HepG2 (cell line): Measurements from ENCODE around the gene RPS25. TPM values are rescaled to one million over a fixed set of nuclear protein-coding genes. Genes with fewer than 3 reads are reported as not detected.

Experiments used
- CBX5 ChIP-seq: sonication (generic); formaldehyde crosslinking; IDR thresholded peaks from 2 replicates; pipeline ENCODE4 v1.4.0; 2020; ENCODE audit warnings: missing genetic modification reagents, borderline replicate concordance
- CCAR2 ChIP-seq: fragments of 200-400 bp; formaldehyde crosslinking; optimal IDR thresholded peaks from 2 replicates; pipeline ENCODE3; 2018; ENCODE audit warnings: low read depth, mild to moderate bottlenecking, low read length, moderate library complexity
- CCDC6 ChIP-seq: sonication (generic); formaldehyde crosslinking; IDR thresholded peaks from 2 replicates; pipeline ENCODE4 v1.8.1; 2022; ENCODE audit warnings: mild to moderate bottlenecking, missing genetic modification reagents, moderate library complexity
- CEBPG ChIP-seq: IDR thresholded peaks from 2 replicates; pipeline ENCODE4 v1.6.1; 2016
- ETV6 ChIP-seq: sonication (generic); formaldehyde crosslinking; conservative IDR thresholded peaks from 2 replicates; pipeline ENCODE4 v1.4.0; 2020; ENCODE audit warnings: missing genetic modification reagents
- FIP1L1 ChIP-seq: fragments of 200-400 bp; formaldehyde crosslinking; IDR thresholded peaks from 2 replicates; pipeline ENCODE4 v1.6.1; 2018; ENCODE audit warnings: low read depth, mild to moderate bottlenecking, low read length, moderate library complexity, borderline replicate concordance; ENCODE audit not compliant: insufficient read depth
- KDM4B ChIP-seq: sonication (generic); formaldehyde crosslinking; IDR thresholded peaks from 2 replicates; pipeline ENCODE4 v1.4.0; 2020; ENCODE audit warnings: missing genetic modification reagents
- MBNL3 ChIP-seq: fragments of 250-450 bp; sonication (Bioruptor Pico); conservative IDR thresholded peaks from 2 replicates; pipeline ENCODE4 v1.8.0; 2022; ENCODE audit warnings: mild to moderate bottlenecking, inconsistent platforms
- MIER3 ChIP-seq: IDR thresholded peaks from 2 replicates; pipeline ENCODE4 v1.6.1; 2016; ENCODE audit warnings: missing compliant biosample characterization, borderline replicate concordance
- MTF2 ChIP-seq: sonication (generic); formaldehyde crosslinking; IDR thresholded peaks from 2 replicates; pipeline ENCODE4 v1.5.0; 2020; ENCODE audit warnings: missing genetic modification reagents, borderline replicate concordance
- NFIC ChIP-seq: IDR thresholded peaks from 2 replicates; pipeline ENCODE4 v1.6.1; 2012; ENCODE audit warnings: mild to moderate bottlenecking, low read length, inconsistent platforms
- NR2F1 ChIP-seq, 2 experiments: fragments of 450-650 bp in 1 of 2; formaldehyde crosslinking in 1 of 2; IDR thresholded peaks; 2 replicates each; pipeline versions ENCODE4 v1.5.0 to v1.6.1; 2016 to 2020; ENCODE audit warnings: mild to moderate bottlenecking in 1 of 2, missing compliant biosample characterization in 1 of 2, missing genetic modification reagents in 1 of 2, moderate library complexity in 1 of 2
- PAX8 ChIP-seq: sonication (generic); formaldehyde crosslinking; IDR thresholded peaks from 2 replicates; pipeline ENCODE4 v1.8.0; 2022; ENCODE audit warnings: mild to moderate bottlenecking, missing genetic modification reagents, borderline replicate concordance
- PHF8 ChIP-seq: sonication (generic); formaldehyde crosslinking; IDR thresholded peaks from 2 replicates; pipeline ENCODE4 v1.5.0; 2020; ENCODE audit warnings: missing genetic modification reagents
- SATB2 ChIP-seq: sonication (generic); formaldehyde crosslinking; IDR thresholded peaks from 2 replicates; pipeline ENCODE4 v1.5.0; 2020; ENCODE audit warnings: missing genetic modification reagents
- TBP ChIP-seq: sonication (generic); formaldehyde crosslinking; IDR thresholded peaks from 2 replicates; pipeline ENCODE4 v1.5.0; 2020; ENCODE audit warnings: missing genetic modification reagents
- TEAD3 ChIP-seq: optimal IDR thresholded peaks from 2 replicates; pipeline ENCODE3; 2016; ENCODE audit warnings: borderline replicate concordance
- ZBTB38 ChIP-seq: sonication (generic); formaldehyde crosslinking; IDR thresholded peaks from 2 replicates; pipeline ENCODE4 v1.5.1; 2020; ENCODE audit warnings: mild to moderate bottlenecking, missing genetic modification reagents
- ZC3H4 ChIP-seq: sonication (generic); formaldehyde crosslinking; IDR thresholded peaks from 2 replicates; pipeline ENCODE4 v1.4.0; 2020; ENCODE audit warnings: missing genetic modification reagents, borderline replicate concordance
- ZFP36L2 ChIP-seq: sonication (generic); formaldehyde crosslinking; IDR thresholded peaks from 2 replicates; pipeline ENCODE4 v1.4.0; 2020; ENCODE audit warnings: missing genetic modification reagents
- ZKSCAN8 ChIP-seq: IDR thresholded peaks from 2 replicates; pipeline ENCODE4 v1.6.1; 2016; ENCODE audit warnings: borderline replicate concordance, missing genetic modification reagents, missing compliant biosample characterization
- ZNF225 ChIP-seq: sonication (generic); formaldehyde crosslinking; IDR thresholded peaks from 2 replicates; pipeline ENCODE4 v1.4.0; 2020; ENCODE audit warnings: mild to moderate bottlenecking, missing genetic modification reagents
- ZNF569 ChIP-seq: sonication (generic); formaldehyde crosslinking; IDR thresholded peaks from 2 replicates; pipeline ENCODE4 v1.5.0; 2020; ENCODE audit warnings: mild to moderate bottlenecking, missing genetic modification reagents, moderate library complexity, borderline replicate concordance
- ZNF703 ChIP-seq: sonication (generic); formaldehyde crosslinking; IDR thresholded peaks from 2 replicates; pipeline ENCODE4 v1.5.1; 2020; ENCODE audit warnings: missing genetic modification reagents, mild to moderate bottlenecking, moderate library complexity, borderline replicate concordance
- polyA plus RNA-seq, 8 experiments: library from polyadenylated mRNA; depleted of rRNA in 3 of 8; stranded (reverse) in 7 of 8; unstranded in 1 of 8; fragments of >200 nt; fragmentation: Illumina TruSeq in 4 of 8; extraction: Trizol in 4 of 8; gene quantifications; 2 replicates each; pipeline versions ENCODE4 v1.2.1 to v1.2.3, GENCODE V29; 2011 to 2016; ENCODE audit warnings: low read depth in 4 of 8, missing spikeins in 1 of 8, mixed read lengths in 1 of 8; ENCODE audit not compliant: insufficient read depth in 1 of 8
- total RNA-seq, 5 experiments: library from RNA; depleted of rRNA; stranded (reverse); fragments of >200 nt; fragmentation: Illumina TruSeq; extraction: Trizol; gene quantifications; 2 replicates each; pipeline ENCODE4 v1.2.3, GENCODE V29; 2016; ENCODE audit warnings: low read depth in 1 of 5
- TF ChIP-seq, protein P1 (sequence below): sonication (generic); formaldehyde crosslinking; IDR thresholded peaks from 2 replicates; pipeline ENCODE4 v1.4.0; 2020; ENCODE audit warnings: missing genetic modification reagents
- TF ChIP-seq, protein P2 (sequence below): sonication (generic); formaldehyde crosslinking; IDR thresholded peaks from 2 replicates; pipeline ENCODE4 v1.8.1; 2023; ENCODE audit warnings: missing genetic modification reagents, inconsistent platforms, borderline replicate concordance
- TF ChIP-seq, protein P3 (sequence below): sonication (generic); formaldehyde crosslinking; IDR thresholded peaks from 2 replicates; pipeline ENCODE4 v1.8.0; 2022; ENCODE audit warnings: mild to moderate bottlenecking, missing genetic modification reagents, moderate library complexity

RPS25 gene
- total and polyA plus RNA-seq, 2 of the 13 experiments (the other 11 are each of a cell fraction or from before 2014, with no cell fraction given) = 839 to 1,415 TPM

DNA sequence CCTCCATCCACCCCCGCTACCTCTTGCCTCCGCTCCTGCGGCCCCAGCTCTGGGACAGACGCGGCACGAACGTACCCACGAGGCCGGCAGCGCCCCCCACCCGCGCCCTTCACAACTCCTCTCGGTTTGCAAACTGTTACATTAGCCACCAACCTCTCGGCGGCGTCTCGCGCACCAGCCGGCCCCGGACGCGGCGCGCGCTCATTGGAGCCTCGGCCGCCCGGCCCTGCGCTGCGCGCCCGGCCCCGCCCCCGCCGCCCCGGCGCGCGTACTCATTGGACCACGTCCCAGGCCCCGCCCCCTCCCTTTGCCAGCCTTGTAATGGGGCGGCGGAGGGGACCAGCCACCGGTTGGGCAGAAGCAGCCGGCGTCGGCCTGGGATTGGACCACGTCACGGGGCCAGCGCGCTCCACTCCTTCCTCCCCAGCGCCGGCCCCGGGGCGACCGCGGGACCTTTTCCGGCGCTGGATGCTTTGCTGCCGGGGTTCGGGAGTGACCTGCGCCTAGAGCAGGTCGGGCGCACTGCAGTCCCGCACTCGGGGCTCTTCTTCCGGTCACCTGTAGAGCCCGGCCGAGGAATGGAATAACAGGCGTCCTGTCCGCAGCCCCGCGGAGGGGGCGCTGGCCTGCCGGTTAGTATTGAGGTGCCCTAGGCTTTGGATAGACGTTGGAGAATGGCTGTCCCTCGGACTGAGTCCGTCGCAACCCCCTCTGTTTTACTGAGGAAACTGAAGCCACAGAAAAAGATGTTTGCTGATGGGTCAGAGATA lies 39.0 kb upstream of the RPS25 start, which contains the start of gene HYOU1 (continued):
- TF ChIP-seq ZNF225 (CRISPR knock-in tag) (no peak), NR2F1 (CRISPR knock-in tag; IDR thresholded peaks at IDR 0.05) (peak; percentile 48 to 91; a peak in 3 of 4 replicates), ZNF703 (CRISPR knock-in tag) (no peak), MTF2 (CRISPR knock-in tag) (no peak), SATB2 (CRISPR knock-in tag) (no peak), TBP (CRISPR knock-in tag) (no peak), MIER3 (CRISPR knock-in tag) (no peak), ZNF569 (CRISPR knock-in tag) (no peak), ZC3H4 (CRISPR knock-in tag) (no peak), CBX5 (CRISPR knock-in tag) (peak; percentile 78; the same call in 1 of the 2 replicates), CEBPG (CRISPR knock-in tag) (0 out of 2 replicates have a peak, but pooled peaks have one; percentile 13), PAX8 (CRISPR knock-in tag) (no peak), MBNL3 (no peak), ZBTB38 (no peak), CCAR2 (no peak), FIP1L1 (no peak), CCDC6 (CRISPR knock-in tag) (peak; percentile 42), PHF8 (CRISPR knock-in tag) (peak; percentile 76), NFIC (no peak), ZFP36L2 (CRISPR knock-in tag) (no peak), KDM4B (CRISPR knock-in tag) (no peak), ZKSCAN8 (CRISPR knock-in tag) (no peak), ETV6 (CRISPR knock-in tag) (no peak), TEAD3 (CRISPR knock-in tag) (no peak)
- TF ChIP-seq, protein P1, sequence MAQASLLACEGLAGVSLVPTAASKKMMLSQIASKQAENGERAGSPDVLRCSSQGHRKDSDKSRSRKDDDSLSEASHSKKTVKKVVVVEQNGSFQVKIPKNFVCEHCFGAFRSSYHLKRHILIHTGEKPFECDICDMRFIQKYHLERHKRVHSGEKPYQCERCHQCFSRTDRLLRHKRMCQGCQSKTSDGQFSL (CRISPR knock-in tag) = no peak; the same call in 1 of the 2 replicates
- TF ChIP-seq, protein P2, sequence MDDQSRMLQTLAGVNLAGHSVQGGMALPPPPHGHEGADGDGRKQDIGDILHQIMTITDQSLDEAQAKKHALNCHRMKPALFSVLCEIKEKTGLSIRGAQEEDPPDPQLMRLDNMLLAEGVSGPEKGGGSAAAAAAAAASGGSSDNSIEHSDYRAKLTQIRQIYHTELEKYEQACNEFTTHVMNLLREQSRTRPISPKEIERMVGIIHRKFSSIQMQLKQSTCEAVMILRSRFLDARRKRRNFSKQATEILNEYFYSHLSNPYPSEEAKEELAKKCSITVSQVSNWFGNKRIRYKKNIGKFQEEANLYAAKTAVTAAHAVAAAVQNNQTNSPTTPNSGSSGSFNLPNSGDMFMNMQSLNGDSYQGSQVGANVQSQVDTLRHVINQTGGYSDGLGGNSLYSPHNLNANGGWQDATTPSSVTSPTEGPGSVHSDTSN = no peak
- TF ChIP-seq, protein P3, sequence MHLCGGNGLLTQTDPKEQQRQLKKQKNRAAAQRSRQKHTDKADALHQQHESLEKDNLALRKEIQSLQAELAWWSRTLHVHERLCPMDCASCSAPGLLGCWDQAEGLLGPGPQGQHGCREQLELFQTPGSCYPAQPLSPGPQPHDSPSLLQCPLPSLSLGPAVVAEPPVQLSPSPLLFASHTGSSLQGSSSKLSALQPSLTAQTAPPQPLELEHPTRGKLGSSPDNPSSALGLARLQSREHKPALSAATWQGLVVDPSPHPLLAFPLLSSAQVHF (CRISPR knock-in tag) = no peak
